Ureter (tissue), 1 donor: ENCODE results near the gene HS6ST1. TPM values are rescaled to one million over a fixed set of nuclear protein-coding genes. Genes with fewer than 3 reads are reported as not detected.

ENCODE experiments used
- DNase-seq: peaks from one replicate; pipeline ENCODE4 v3.0.0-alpha.2; 2020; ENCODE audit warnings: low spot score
- total RNA-seq: library from RNA; stranded (reverse); gene quantifications from one replicate; pipeline ENCODE4 v1.2.4, GENCODE V29; 2023
- donor health status: DM: yes; HTN: yes; CAD: no.

Gene HS6ST1
- total RNA-seq, 1 donor from 2014 or later = 56.0 TPM

DNA sequence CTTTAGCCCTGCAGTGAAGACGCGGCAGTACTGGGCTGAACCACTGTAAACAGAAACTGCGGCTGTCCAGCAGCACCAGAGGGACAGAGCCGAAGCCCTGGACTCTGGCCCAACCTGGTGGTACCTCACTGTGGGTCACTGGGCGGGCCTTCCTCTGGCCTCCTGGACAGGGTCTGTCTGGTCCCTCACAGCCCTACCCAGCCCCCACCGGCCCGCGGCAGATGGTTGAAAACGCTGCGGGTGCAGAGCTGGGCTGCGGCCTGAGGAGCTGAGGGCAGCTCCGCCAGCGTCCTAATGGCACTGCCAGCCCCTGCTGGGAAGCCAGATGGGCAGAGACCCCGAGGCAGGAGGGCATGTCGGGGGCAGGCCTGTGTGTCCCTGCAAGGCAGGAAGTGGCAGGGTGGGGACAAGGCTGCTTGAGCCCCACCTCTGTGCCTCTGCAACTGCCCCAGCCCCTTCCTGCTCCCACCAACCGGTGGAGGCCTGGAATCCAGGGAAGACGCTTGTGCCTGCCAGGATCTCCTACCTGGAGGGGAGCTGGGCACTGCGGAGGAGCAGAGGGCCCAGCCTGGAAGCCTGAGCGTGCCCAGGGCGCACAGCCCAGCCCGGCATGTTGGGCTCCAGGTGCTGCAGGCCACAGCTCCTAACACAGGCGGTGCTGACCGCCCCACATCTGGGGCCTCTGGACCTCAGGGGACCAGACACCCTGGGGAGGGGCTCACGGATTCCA, 36.3 kb downstream of the HS6ST1 start:
- no peak for DNase-seq

DNA sequence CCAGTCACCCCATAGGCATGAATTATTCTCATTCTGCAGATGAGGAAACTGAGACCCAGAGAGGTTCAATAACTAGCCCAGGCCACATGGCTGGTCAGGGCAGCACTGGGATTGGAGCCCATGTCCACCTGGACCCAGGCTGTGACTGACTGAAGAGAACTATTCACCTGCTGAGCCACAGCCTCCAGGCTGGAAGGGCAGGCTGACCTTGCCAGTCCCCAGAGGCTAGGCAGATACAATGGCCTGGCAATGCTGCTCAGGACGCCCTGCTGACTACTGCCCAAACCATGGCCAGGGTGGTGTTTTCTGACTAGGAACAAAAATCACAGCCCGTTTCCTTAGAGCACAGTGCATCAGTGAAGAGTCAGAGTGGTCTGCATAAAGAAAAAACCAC, 36.8 kb downstream of the HS6ST1 start:
- DNase-seq = no peak

DNA sequence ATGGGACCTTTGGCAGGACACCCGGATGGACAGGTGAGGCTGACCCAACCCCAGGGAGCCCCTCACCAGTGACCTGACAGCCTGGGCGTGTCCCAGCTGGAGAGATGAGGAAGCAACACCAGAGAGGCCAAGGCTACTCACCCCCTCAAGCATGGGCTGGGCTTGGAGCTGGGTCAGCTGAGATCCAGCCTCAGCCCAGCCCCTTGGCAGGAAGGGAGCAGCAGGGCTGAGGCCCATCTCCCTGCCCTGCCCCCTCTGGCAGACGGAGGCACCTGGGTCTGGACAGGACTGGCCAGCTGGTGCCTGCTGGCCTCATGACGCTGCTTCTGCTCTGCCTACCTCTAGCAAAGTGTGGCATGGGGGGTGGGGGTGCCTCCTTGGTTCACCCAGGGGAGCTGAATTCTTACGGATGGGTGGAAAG, 37.8 kb downstream of the HS6ST1 start:
- DNase-seq = no peak

DNA sequence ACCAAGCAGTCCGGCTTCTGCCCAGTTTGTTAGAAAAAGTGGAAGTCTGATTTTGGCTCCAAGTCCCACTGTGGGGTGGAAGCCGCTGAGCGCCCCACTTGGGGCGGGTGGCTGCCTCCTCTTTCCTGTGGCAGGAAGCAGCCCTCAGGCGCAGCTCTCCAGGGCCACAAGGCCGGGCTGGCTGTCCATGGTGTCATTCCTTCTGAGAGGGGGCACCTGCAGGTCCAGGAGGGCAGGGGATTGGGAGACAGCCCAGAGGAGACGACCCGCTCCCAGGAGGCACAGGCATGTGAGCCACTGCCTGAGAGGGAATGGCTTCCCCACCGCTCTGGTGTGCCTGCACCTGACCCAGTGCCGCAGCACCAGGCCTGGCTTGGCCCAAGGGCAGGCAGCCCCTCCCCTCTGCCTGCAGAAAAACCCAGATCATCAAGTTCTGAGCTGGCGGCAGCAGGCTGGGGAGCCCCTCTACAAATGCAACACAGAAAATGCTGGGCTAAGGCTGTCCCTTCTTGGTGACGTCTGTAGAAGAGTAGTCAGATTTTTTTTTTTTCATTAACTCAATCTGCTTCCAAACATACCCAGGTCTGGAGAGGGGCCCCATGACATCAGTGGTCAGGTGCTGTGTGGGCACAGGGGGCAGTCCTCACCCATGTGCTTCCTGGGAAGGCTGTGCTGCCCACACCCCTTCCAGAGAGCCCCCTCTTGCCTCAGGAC, 38.4 kb downstream of the HS6ST1 start:
- no peak for DNase-seq

DNA sequence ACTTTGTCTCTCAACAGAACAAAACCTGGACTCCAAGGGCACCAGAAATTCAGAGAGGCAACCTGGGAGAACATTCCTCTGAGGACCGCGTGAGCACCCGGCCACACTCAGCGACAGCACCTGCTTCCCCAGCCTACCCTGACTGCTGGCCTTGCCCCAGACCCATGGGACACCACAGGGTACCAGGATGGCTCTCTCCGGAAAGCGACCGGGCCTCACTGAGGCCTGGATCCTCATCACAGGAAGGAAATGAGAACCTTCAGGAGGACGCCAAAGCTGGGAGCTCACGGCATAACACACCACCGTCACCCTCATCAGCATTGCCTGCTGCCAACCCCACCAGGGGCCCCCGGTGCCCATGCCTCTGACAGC, 38.9 kb downstream of the HS6ST1 start:
- no peak for DNase-seq

DNA sequence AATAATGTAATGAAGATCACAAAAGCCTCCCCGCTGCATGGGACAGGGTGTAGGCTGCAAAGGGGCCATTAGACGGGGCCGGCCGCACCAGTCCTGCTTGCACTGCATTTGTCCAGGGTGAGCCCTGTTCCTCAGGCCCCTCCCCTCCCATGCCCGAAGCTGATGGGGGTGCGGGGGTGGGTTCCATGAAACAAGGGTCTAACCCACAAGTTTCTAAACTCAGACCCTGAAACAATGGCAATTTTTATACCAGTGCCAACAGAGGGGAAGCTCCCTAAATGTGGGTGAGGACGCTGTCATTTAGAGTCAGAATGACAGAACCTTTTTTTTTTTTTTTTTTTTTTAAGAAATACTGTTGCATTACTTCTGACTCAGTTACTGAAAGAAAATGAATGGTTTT, 39.7 kb downstream of the HS6ST1 start:
- DNase-seq = no peak

DNA sequence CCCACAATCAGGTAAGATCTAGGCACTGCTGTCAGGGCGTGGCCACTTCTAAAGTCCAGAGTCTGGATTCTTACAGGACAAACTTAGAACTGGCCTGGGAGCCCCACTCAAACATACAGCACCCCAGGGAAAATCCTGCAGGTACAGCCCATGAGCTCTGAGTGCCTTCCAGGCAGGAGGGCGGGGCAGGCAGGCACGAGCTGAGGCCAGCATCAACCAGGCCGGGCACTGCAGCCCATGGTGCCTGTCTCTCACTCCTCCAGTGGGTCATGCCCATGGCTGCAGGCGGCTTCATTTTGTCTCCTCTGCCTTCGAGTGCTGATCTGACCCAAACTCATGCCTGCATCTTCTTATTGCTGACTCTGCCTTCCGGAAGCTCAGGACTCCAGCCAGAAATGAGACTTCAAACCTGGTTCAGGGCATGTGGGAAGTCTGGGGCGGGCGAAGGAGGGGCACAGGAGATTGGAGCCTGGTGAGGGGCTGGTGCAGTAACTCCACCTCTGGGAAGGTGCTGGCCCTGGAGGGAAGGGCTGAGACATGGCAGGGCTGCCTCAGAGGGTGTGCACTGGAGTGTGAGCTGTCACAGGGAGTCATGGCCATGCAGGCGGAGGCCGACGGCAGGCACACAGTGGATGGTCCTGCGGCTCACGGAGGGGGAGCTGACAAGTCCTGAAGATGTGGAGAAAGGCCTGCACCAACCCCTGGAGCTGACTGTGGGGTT, 40.5 kb downstream of the HS6ST1 start:
- DNase-seq = no peak

DNA sequence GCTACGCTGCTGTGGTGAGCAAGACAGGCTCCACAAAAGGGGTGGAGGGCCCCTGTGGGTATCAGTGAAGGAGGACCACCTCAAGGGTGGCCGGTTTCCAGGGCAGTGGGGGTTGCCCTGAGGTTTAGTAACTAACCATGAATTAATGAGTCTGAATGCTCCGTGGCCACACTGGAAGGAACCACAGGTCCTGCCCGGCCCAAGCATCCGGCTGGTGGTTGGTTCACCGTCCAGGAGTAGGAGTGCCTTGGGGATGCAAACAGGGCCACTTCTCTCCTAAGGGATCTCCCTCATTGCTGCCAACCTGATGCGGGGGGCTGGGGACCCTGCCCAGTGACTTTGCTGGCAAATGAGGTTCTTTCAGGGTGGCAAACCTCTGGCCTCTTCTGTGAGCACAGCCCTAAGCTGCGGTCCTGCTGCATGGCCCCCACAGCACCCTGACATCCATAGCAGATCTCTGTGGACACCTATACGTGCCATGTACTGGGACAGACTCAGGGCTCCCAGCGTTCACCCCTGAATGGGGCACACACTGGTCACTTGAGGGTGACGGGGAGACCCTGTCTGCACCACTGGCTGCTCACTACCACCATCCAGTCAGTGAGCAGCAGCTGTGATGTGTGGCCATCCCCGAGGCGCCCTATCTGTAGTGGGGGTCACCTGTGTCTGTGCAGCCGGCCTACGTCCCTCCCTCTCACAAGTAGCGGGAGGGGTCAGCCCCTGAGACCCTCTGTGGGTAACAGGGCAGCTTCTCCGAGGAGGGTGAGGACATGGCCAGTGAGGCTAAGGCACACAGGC, 41.6 kb downstream of the HS6ST1 start:
- no peak for DNase-seq

DNA sequence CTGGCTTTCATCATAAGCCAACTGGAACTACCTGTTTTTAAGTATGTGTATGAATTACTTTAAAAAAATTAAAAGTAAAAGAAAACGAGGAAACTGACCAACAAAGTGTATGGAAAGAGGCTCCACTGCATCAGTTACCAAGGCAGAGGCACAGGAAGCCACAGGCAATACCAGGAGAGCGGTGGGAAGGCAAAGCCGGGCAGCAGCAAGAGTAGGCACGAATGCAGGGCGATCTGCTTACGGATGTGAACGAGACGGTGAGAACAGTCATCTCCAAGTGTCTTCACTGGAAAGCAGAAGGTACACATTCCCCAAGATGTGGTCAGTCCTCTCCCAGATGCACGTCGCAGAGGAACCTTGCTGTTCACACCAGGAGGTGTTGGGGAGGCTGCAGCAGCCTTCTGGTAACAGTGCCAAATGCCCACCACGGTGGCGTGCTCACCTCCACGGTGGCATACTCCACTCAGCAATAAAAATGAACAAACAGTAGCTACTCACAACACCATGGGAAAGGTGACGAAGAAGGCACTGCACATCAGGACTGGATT, 43.1 kb downstream of the HS6ST1 start:
- no peak for DNase-seq

DNA sequence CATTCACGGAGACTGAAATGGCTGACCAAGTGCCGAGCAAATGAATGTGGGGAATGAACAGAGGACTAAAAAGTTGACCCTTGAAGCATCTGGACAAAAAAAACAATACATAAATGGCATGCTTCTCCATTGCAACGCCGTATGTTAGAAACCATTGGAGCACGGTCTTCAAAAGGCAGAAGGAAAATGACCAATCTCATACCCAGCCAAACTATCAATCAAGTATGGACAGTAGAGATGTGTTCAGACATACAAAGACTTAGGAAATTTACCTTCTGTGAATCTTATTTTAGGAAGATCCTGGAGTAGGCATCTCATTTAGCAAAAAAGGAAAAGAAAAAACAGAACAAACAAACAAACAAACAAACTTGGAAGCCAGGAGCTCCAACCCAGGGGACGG, 44.5 kb downstream of the HS6ST1 start:
- no peak for DNase-seq

DNA sequence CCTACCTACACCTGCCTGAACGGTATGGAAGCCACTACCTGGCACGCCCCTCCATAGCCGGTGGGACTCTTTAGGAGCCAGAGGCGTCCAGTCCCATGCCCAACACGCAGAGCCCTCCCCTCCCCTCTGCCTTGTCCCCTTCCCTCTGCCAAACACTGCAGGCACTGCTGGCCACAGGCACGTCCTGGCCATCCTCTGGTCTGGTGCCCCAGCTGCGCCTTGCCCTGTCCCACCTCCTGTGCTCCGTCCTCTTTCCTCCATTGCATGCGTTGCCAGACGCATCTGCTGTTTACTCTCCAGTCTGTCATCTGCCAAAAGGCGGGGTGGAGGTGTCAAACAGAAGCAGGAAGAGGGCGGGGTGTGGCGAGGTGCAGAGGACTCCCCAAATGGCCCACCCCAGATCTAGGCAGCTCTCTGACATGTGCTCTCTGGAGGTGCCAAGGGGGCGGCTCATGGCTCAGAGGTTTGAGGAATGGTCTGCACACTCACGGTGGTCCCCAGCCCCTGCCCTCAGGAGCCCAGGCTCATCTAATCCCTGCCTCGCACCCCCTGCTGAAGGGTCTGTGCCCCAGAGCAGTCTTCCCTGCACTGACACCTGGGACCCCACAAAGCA, 45.1 kb downstream of the HS6ST1 start:
- DNase-seq = peak; percentile 41

DNA sequence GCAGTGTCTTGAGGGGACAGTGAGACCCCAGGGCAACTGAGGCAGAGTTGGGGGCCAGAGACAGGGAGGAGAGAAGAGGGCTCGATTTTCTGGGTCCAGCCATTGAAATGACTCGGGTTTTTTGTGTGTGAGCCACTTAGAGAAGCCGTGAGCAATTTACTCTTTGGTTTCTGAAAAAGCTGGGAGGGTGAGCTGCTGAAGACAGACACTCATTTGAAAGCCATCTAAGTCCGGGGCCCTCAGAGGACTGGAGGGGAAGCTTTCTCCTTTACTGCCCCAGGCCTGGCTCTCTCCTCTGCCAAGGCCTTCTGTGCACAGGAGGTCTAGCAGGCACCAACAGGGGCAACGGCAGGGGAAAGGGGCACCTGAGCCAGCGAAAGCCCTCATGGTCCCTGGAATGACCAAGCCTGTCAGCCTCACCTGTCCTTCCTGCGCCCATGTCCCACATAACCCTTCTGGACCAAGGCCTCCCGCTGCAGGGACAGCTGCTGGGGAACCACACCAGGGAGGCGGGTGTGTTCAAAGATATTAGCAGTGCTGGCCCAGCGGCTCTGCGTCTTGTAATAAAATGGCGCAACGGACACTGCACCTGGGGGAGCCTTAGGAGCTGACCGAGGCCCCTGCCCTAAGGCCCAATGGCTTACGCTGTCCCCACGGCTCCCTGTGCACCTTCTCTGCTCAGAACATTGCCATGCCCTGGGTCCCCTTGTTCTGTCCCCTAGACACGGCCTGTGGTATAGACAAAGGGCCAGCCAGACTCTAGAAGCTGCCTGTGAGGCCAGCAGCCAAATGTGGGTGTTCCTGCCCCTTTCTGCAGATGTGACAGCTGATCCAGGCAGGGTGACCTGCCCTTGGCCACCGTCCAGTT, 45.8 kb downstream of the HS6ST1 start:
- no peak for DNase-seq

DNA sequence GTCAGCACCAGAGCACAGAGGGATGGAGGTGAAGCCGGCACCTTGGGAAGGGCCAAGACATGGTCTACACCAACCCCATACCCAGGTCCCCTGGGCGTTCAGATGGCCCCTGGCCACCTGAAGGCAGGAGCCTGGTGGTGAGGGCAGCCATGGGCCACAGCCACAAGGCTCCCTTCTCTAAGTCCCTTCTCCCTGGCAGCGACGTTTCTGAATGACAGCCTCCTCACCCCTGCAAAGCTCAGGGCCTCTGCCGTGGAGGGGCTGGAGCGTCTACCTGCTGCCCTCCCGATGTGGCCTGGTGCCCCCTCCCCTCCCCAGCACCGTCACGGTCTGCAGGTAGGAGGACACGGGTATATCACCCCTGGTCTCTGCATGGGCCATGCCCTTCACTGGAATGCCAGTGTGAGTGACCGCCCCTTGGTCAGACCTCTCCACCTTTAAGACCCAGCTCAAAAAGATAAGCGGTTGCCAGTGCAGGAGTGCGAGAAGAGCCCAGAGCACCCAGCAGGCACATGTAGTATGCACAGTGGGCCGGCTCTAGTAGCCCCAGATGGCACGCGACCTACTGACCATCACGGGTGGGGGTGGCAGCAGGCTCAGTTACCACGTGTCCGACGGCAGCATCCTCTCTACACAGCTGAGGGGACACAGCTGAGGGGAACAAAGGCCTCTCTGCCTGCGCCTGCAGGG, 46.6 kb downstream of the HS6ST1 start:
- no peak for DNase-seq

DNA sequence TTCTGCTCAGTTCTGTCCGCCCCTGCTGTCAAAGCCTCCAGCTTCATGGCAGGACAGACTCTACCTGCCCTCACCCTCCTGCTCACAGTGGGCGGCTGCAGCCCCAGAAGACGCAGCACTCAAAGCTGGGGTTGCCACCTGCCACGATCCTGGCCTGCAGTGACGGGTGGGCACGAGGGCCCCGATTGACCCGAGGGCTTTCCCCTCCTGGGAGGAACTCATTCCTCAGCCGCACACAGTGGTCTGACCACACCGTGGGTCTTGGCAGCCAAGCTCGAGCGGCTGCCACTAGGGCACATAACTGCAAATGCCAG, 47.1 kb downstream of the HS6ST1 start:
- no peak for DNase-seq

DNA sequence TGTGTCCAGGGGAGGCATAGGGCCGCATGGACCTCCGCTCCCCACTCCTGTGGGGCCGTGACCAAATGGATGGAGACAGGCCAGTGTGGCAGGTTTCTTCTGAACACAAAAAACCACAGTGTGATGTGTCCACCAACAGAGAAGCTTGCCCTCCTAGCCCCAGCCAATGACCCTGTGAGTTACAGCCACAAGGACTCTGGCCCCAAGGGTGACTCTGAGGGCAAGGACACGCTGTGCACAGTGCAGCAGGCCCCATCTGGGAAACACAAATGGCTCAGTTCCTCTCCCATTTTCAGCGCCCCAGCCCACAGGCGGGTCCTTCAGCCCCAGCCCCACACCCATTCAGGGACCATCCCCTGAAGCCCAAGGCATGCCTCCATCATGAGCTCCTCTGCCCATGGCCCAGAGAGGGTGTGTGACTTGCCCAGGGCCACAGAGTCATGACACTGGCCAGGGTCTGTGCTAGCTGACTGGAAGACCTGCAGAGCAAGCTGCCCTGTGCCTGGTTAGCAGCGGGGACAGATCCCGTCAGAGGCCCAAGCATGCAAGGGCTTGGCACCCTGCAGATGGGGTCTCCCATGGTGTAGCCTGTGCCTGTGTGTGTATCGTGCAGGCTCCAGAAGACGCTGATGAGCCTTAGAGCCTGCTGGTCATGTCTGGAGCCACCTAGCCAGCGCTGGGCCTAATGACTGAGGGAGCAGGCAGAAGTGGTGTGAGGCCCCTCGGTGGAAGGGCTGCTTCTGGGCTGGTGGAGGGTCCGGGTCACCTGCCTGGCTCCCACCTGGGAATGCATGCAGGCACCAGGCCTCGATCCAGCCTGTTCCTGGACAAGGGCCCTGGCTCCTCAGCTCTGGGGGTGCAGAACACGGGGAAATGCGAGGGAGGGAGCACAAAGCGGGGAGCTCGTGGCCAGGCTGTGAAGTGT, 47.7 kb downstream of the HS6ST1 start:
- no peak for DNase-seq

DNA sequence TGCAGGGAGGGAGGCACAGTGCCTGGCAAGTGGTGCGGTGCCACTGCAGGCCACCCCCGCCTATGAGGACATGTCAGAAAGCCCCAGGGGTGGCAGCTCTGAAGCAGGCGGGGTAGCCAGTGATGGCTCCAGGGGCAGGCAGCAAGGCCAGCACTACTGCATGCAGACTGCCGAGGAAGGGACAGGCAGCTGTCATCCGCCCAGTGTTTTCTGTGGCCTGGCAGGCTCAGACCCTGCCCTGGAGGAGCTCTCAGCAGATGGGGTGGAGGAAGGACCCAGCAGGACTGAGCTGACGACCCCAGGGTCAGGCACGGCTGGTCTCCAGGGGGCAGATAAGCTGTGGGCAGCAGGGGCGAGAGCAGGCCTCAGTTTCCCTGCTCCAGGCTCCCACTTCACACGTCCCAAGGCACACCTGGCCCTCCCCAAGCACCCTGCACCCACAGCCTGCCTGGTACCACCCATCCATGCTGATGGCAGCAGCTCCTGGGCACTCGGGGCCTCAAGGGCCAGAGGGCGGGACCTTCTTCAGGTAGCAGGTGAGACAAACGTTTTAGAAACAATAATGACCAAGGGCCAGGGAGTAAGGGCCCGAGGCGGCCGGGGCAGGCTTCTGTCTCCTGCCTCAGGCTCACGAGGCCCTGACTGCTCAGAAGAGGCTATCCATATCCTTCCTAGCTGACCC, 48.5 kb downstream of the HS6ST1 start:
- no peak for DNase-seq

DNA sequence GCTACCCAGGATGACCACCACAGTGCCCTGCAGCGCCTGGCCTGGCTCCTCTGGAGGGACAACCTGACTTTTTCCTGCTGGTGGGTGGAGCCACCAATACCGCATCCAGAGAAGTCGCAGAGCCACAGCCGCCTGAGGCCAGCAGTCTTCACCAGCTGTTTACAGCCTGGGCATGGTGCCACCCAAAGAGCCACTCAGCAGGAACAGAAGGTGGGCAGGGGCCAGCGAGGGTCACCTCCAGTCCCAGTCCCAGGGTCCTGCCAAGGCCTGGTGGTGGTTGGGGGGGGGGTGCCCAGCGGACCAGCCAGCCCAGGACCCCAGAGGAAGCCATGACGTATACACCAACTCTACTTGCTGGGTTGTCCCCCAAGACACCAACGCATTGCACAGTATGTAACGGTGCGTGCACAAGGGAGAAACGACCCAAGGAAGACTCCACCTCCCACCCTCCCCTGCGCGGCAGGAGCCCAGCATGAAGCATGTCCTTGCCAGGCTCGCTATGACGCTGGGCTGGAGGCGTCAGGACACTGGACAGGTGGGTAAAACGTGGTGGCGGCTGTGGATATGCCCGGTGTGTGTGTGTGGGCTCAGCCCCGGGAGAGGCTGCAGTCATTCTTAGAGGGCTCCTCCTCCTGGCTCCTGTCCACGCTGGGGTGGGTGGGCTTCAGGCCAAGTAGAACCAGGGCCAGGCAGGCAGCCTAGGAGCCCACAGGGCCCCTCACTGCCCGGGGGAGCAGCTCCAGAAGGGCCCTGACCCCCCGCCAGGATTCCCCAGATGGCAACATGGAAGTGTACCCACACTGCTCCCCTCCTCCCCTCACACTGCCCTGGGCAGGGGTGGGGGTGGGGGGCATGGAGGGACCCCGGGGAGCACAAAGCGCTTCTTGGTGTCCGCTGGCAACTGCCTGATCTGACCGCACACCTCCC, 49.3 kb downstream of the HS6ST1 start:
- no peak for DNase-seq
